HL-60 (cell line): ENCODE measurements around the gene MSX2.

Source experiments
- DNase-seq, 2 experiments: peaks; one replicate each; pipeline ENCODE4 v3.0.0-alpha.2; 2010 to 2020; ENCODE audit warnings: low read depth in 1 of 2, low spot score in 1 of 2
- H3K27ac ChIP-seq: fragments of 250-450 bp; sonication (Bioruptor Pico); replicated peaks from 2 replicates; pipeline ENCODE4 v1.5.1; 2020; ENCODE audit warnings: mild to moderate bottlenecking, moderate library complexity
- H3K27me3 ChIP-seq: fragments of 250-450 bp; sonication (Bioruptor Pico); 2 replicates; pipeline ENCODE4 v1.5.1; 2021; ENCODE audit warnings: mild to moderate bottlenecking, moderate library complexity; ENCODE audit not compliant: insufficient read depth, poor library complexity, severe bottlenecking
- H3K4me3 ChIP-seq: replicated peaks from 2 replicates; pipeline ENCODE4 v1.5.1; 2011; ENCODE audit warnings: mild to moderate bottlenecking, control low read depth, low read length; ENCODE audit not compliant: insufficient read depth
- GABPA ChIP-seq: IDR thresholded peaks from 2 replicates; pipeline ENCODE4 v1.6.1; 2012; ENCODE audit warnings: low read depth
- POLR2AphosphoS5 ChIP-seq: IDR thresholded peaks from 2 replicates; pipeline ENCODE4 v1.6.1; 2012; ENCODE audit warnings: low read depth
- SPI1 ChIP-seq: IDR thresholded peaks from 2 replicates; pipeline ENCODE4 v1.6.1; 2012; ENCODE audit warnings: low read depth, mild to moderate bottlenecking, borderline replicate concordance
- long read RNA-seq: library from polyadenylated mRNA; unstranded; transcript quantifications from one replicate; pipeline ENCODE4 v2.0.0, GENCODE V29; 2020
- TF ChIP-seq, protein P1 (sequence below): IDR thresholded peaks from one replicate; pipeline ENCODE4 v1.5.1; 2011; ENCODE audit warnings: low read length, control low read depth, inconsistent platforms; ENCODE audit not compliant: insufficient read depth
- TF ChIP-seq, protein P2 (sequence below): IDR thresholded peaks from 2 replicates; pipeline ENCODE4 v1.6.1; 2012; ENCODE audit warnings: low read depth; ENCODE audit not compliant: insufficient replicate concordance

The MSX2 gene
- long read RNA-seq = 0 reads

DNA sequence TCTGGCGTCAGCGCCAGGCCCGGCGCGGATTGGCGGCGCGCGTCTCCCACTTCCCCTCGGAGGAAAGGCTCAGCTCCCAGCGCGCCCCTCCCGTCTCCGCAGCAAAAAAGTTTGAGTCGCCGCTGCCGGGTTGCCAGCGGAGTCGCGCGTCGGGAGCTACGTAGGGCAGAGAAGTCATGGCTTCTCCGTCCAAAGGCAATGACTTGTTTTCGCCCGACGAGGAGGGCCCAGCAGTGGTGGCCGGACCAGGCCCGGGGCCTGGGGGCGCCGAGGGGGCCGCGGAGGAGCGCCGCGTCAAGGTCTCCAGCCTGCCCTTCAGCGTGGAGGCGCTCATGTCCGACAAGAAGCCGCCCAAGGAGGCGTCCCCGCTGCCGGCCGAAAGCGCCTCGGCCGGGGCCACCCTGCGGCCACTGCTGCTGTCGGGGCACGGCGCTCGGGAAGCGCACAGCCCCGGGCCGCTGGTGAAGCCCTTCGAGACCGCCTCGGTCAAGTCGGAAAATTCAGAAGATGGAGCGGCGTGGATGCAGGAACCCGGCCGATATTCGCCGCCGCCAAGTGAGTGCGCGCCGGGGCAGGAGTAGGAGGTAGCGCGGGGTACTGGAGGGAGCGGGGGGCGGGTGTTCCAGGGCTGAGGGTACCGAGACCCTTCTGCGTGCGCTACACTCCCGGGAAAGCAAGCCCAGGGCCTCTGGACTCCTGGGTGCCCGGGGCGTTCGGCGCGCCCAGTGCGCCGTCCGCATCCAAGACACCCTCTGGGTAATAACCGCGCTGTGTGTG lies at the start of gene MSX2:
TSS of gene MSX2 (plus strand) at position 99 of the 777 bp plus-strand sequence. CDS start at position 177, 78 bp downstream.
- no peak for DNase-seq
- no peak for TF ChIP-seq GABPA
- no peak for TF ChIP-seq POLR2AphosphoS5
- TF ChIP-seq SPI1 = no peak
- TF ChIP-seq, protein P1, sequence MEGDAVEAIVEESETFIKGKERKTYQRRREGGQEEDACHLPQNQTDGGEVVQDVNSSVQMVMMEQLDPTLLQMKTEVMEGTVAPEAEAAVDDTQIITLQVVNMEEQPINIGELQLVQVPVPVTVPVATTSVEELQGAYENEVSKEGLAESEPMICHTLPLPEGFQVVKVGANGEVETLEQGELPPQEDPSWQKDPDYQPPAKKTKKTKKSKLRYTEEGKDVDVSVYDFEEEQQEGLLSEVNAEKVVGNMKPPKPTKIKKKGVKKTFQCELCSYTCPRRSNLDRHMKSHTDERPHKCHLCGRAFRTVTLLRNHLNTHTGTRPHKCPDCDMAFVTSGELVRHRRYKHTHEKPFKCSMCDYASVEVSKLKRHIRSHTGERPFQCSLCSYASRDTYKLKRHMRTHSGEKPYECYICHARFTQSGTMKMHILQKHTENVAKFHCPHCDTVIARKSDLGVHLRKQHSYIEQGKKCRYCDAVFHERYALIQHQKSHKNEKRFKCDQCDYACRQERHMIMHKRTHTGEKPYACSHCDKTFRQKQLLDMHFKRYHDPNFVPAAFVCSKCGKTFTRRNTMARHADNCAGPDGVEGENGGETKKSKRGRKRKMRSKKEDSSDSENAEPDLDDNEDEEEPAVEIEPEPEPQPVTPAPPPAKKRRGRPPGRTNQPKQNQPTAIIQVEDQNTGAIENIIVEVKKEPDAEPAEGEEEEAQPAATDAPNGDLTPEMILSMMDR = no peak
- TF ChIP-seq, protein P2, sequence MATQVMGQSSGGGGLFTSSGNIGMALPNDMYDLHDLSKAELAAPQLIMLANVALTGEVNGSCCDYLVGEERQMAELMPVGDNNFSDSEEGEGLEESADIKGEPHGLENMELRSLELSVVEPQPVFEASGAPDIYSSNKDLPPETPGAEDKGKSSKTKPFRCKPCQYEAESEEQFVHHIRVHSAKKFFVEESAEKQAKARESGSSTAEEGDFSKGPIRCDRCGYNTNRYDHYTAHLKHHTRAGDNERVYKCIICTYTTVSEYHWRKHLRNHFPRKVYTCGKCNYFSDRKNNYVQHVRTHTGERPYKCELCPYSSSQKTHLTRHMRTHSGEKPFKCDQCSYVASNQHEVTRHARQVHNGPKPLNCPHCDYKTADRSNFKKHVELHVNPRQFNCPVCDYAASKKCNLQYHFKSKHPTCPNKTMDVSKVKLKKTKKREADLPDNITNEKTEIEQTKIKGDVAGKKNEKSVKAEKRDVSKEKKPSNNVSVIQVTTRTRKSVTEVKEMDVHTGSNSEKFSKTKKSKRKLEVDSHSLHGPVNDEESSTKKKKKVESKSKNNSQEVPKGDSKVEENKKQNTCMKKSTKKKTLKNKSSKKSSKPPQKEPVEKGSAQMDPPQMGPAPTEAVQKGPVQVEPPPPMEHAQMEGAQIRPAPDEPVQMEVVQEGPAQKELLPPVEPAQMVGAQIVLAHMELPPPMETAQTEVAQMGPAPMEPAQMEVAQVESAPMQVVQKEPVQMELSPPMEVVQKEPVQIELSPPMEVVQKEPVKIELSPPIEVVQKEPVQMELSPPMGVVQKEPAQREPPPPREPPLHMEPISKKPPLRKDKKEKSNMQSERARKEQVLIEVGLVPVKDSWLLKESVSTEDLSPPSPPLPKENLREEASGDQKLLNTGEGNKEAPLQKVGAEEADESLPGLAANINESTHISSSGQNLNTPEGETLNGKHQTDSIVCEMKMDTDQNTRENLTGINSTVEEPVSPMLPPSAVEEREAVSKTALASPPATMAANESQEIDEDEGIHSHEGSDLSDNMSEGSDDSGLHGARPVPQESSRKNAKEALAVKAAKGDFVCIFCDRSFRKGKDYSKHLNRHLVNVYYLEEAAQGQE = no peak
- no peak within 1 kb of the TSS for H3K27ac ChIP-seq
- H3K27me3 ChIP-seq = peaks cover 63% of the 10 kb centered on the region
- H3K4me3 ChIP-seq = no peak within 1 kb of the TSS

DNA sequence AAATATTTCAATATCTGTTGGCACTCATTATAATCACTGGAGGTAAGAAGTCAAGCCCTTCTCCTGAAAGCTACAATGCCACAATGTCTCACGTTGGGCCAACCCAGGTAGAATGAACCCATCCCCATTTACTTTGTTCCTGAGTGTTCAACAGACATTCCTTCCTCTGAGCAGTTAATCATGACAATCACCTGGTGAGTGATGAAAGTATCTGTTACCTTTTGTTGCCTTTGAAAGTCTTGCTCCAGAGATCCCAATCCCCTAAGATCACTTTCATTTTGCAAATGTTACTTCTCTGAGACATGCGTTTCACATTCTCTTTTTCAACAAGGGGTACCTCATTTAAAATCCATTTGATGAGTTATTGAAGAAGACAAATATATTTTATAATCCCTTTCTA lies 49.3 kb upstream of the MSX2 start:
- Histone ChIP-seq H3K27me3 (no peaks in the 10 kb centered on the region), H3K27ac (no peak overlapping the region), H3K4me3 (no peak overlapping the region)
- TF ChIP-seq, protein P2 = no peak
- no peak for TF ChIP-seq POLR2AphosphoS5
- TF ChIP-seq, protein P1 = no peak
- no peak for TF ChIP-seq GABPA
- no peak for TF ChIP-seq SPI1
- DNase-seq = no peak

DNA sequence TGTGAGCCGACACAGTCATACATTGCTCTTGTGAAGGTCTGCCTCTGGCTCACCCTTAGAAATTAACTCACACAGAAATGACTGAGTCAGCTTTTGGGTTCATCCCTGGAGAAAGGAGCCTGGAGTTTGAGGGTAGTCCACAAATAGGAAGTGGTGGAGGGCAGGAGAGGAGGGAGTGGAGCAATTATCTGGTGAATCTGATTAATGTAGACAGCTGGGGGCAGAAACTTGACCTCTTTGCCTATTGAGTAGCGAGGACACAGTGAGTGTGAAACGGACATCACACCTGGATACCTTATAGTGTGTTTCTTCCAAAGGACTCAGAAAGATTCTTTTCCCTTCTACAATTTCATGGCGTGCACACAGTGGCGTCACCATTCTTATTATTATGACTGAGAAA lies 48.5 kb upstream of the MSX2 start:
- TF ChIP-seq, protein P2 = no peak
- TF ChIP-seq POLR2AphosphoS5 (no peak), SPI1 (no peak), GABPA (no peak)
- TF ChIP-seq, protein P1 = no peak
- Histone ChIP-seq H3K4me3 (no peak overlapping the region), H3K27me3 (no peaks in the 10 kb centered on the region), H3K27ac (no peak overlapping the region)
- DNase-seq = no peak
